K562 (cell line): ENCODE results near the gene HLCS. TPM values are rescaled to one million over a fixed set of nuclear protein-coding genes. Genes with fewer than 3 reads are reported as not detected.

Experiments used
- ATAC-seq: fragments of 200-7000 bp; cut with Tn5 transposase; 3 replicates; pipeline ENCODE4 v1.9.1; 2020; ENCODE audit warnings: moderate library complexity
- BruUV-seq: library from RNA; stranded (reverse); fragments of 400-500 nt; replicated peaks from 2 replicates; lab custom pipeline; 2021; lab: Mats Ljungman, UMichigan
- CTCF ChIA-PET: fragments of 300-600 bp; formaldehyde crosslinking; extraction: SDS; loops from one replicate; lab custom pipeline; 2021; ENCODE audit warnings: low intra/inter-chr PET ratio; lab: Yijun Ruan, JAX
- POLR2A ChIA-PET: fragments of 300-600, 350-650 bp; sonication (Branson Sonifier 250); formaldehyde crosslinking; extraction: SDS; loops from one replicate; lab custom pipeline; 2021; ENCODE audit warnings: antibody characterized with exemption, inconsistent platforms; lab: Yijun Ruan, JAX
- DNase-seq, 4 experiments: peaks; one replicate each; pipeline versions ENCODE4 v3.0.0 to v3.0.0-alpha.2; 2011 to 2018; ENCODE audit warnings: low spot score in 3 of 4, mixed read lengths in 3 of 4; ENCODE audit errors: extremely low read depth in 1 of 4
- FAIRE-seq: peaks from 2 replicates; lab custom pipeline; 2011; peaks lifted over from hg19 to GRCh38; lab: Jason Lieb, UNC
- H2AFZ ChIP-seq: 2 replicates; pipeline ENCODE4 v1.6.0; 2011; ENCODE audit warnings: low read depth, low read length, control low read depth, inconsistent platforms
- H3K27ac ChIP-seq: fragments of 200-600 bp; 3 replicates; pipeline ENCODE4 v1.8.0; 2011; ENCODE audit warnings: low read depth, mild to moderate bottlenecking, control low read depth, inconsistent platforms, low read length, moderate library complexity, mixed read lengths; ENCODE audit errors: extremely low read depth
- H3K27me3 ChIP-seq, 2 experiments: fragments of 300-600 bp in 1 of 2; 2 replicates in 1 of 2; 3 replicates in 1 of 2; pipeline versions ENCODE4 v1.6.0 to v1.8.0; 2011; ENCODE audit warnings: inconsistent platforms in 2 of 2, low read length in 2 of 2, mild to moderate bottlenecking in 1 of 2, mixed read lengths in 1 of 2, moderate library complexity in 1 of 2; ENCODE audit not compliant: control insufficient read depth in 2 of 2, insufficient read depth in 2 of 2
- H3K36me3 ChIP-seq: fragments of 300-600 bp; 3 replicates; pipeline ENCODE4 v1.8.0; 2011; ENCODE audit warnings: mild to moderate bottlenecking, low read length, inconsistent platforms; ENCODE audit not compliant: control insufficient read depth, insufficient read depth
- H3K4me1 ChIP-seq, 2 experiments: fragments of 200-600 bp in 1 of 2; replicated peaks in 1 of 2; 2 replicates in 1 of 2; 3 replicates in 1 of 2; pipeline versions ENCODE4 v1.5.1 to v1.8.0; 2011; ENCODE audit warnings: inconsistent platforms in 2 of 2, low read length in 2 of 2, mild to moderate bottlenecking in 1 of 2, mixed read lengths in 1 of 2, moderate library complexity in 1 of 2; ENCODE audit not compliant: control insufficient read depth in 2 of 2, insufficient read depth in 2 of 2
- H3K4me2 ChIP-seq: 2 replicates; pipeline ENCODE4 v1.6.1; 2011; ENCODE audit warnings: low read length, control low read depth, inconsistent platforms, mixed read lengths; ENCODE audit not compliant: insufficient read depth
- H3K4me3 ChIP-seq: fragments of 200-600 bp; sonication (generic), shearing (Covaris generic); 2 replicates; pipeline ENCODE4 v1.5.1; 2016; ENCODE audit warnings: control low read depth, inconsistent platforms
- H3K79me2 ChIP-seq: fragments of 200-600 bp; 3 replicates; pipeline ENCODE4 v1.8.0; 2011; ENCODE audit warnings: low read length, inconsistent platforms; ENCODE audit not compliant: control insufficient read depth, insufficient read depth
- H3K9ac ChIP-seq, 2 experiments: 2 replicates each; pipeline versions ENCODE4 v1.6.0 to v1.6.1; 2011; ENCODE audit warnings: low read depth in 2 of 2, low read length in 2 of 2, control low read depth in 1 of 2, inconsistent platforms in 1 of 2, mild to moderate bottlenecking in 1 of 2, mixed read lengths in 1 of 2; ENCODE audit not compliant: insufficient read depth in 1 of 2
- H3K9me1 ChIP-seq: one replicate; pipeline ENCODE4 v1.6.0; 2011; ENCODE audit warnings: inconsistent platforms, mild to moderate bottlenecking, low read length, moderate library complexity; ENCODE audit not compliant: control insufficient read depth, insufficient read depth
- H3K9me3 ChIP-seq: replicated peaks from 2 replicates; pipeline ENCODE4 v1.5.1; 2011; ENCODE audit warnings: low read depth, low read length, inconsistent platforms; ENCODE audit not compliant: control insufficient read depth, insufficient read depth
- H4K20me1 ChIP-seq: replicated peaks from 2 replicates; pipeline ENCODE4 v1.6.1; 2011; ENCODE audit warnings: low read length, inconsistent platforms, mixed read lengths; ENCODE audit not compliant: control insufficient read depth, insufficient read depth
- CCNT2 ChIP-seq: IDR thresholded peaks from 2 replicates; pipeline ENCODE4 v1.6.1; 2011; ENCODE audit warnings: borderline replicate concordance, low read depth, mild to moderate bottlenecking, moderate library complexity, mixed read lengths, low read length; ENCODE audit not compliant: insufficient read length; ENCODE audit errors: extremely low read depth
- E2F3 ChIP-seq: fragments of 250-450 bp; sonication (Bioruptor Pico); IDR thresholded peaks from 2 replicates; pipeline ENCODE4 v1.4.0; 2020; ENCODE audit warnings: mild to moderate bottlenecking
- HDAC6 ChIP-seq: IDR thresholded peaks from 2 replicates; pipeline ENCODE4 v1.6.1; 2012; ENCODE audit warnings: low read depth, mild to moderate bottlenecking, control low read depth, inconsistent platforms, low read length, moderate library complexity
- HLTF ChIP-seq: fragments of 450-650 bp; IDR thresholded peaks from 2 replicates; pipeline ENCODE4 v1.6.1; 2016
- JUN ChIP-seq, 2 experiments: sonication (generic) in 1 of 2; formaldehyde crosslinking in 1 of 2; IDR thresholded peaks; 2 replicates each; pipeline versions ENCODE4 v1.6.1 to v1.8.0; 2012 to 2022; ENCODE audit warnings: borderline replicate concordance in 2 of 2, mild to moderate bottlenecking in 2 of 2, improper control_type of control experiment in 1 of 2, low read depth in 1 of 2, low read length in 1 of 2, missing genetic modification reagents in 1 of 2
- KLF13 ChIP-seq: fragments of 450-650 bp; IDR thresholded peaks from 2 replicates; pipeline ENCODE4 v1.6.1; 2016; ENCODE audit warnings: missing genetic modification characterization, low read depth, mild to moderate bottlenecking, missing compliant biosample characterization, moderate library complexity, borderline replicate concordance
- MAZ ChIP-seq, 2 experiments: fragments of 450-650 bp in 1 of 2; sonication (generic) in 1 of 2; formaldehyde crosslinking; IDR thresholded peaks in 1 of 2; conservative IDR thresholded peaks in 1 of 2; 2 replicates each; pipeline versions ENCODE4 v1.4.0 to v1.5.0; 2020; ENCODE audit warnings: mild to moderate bottlenecking in 1 of 2, missing genetic modification reagents in 1 of 2
- NCOR1 ChIP-seq: fragments of 450-650 bp; IDR thresholded peaks from 2 replicates; pipeline ENCODE4 v1.6.1; 2016; ENCODE audit warnings: mild to moderate bottlenecking, moderate library complexity
- POU5F1 ChIP-seq: fragments of 150-350 bp; IDR thresholded peaks from 2 replicates; pipeline ENCODE4 v1.6.1; 2014; ENCODE audit warnings: borderline replicate concordance, low read length, low read depth, mild to moderate bottlenecking; ENCODE audit not compliant: partially characterized antibody
- RFX7 ChIP-seq: fragments of 250-450 bp; sonication (Bioruptor Pico); IDR thresholded peaks from 2 replicates; pipeline ENCODE4 v1.5.1; 2021; ENCODE audit warnings: mild to moderate bottlenecking
- SUPT5H ChIP-seq: fragments of 450-650 bp; IDR thresholded peaks from 2 replicates; pipeline ENCODE4 v1.6.1; 2016
- TEAD4 ChIP-seq, 2 experiments: sonication (generic) in 1 of 2; formaldehyde crosslinking in 1 of 2; IDR thresholded peaks; 2 replicates each; pipeline versions ENCODE4 v1.6.1 to v1.8.0; 2012 to 2022; ENCODE audit warnings: borderline replicate concordance in 1 of 2, inconsistent platforms in 1 of 2, low read length in 1 of 2, mild to moderate bottlenecking in 1 of 2, missing genetic modification reagents in 1 of 2
- TGIF2 ChIP-seq: sonication (generic); formaldehyde crosslinking; IDR thresholded peaks from 2 replicates; pipeline ENCODE4 v1.8.1; 2022; ENCODE audit warnings: mild to moderate bottlenecking, missing genetic modification reagents, moderate library complexity
- USF2 ChIP-seq: sonication (generic); formaldehyde crosslinking; IDR thresholded peaks from 2 replicates; pipeline ENCODE4 v1.5.0; 2020; ENCODE audit warnings: missing genetic modification reagents
- ZNF184 ChIP-seq: sonication (generic); formaldehyde crosslinking; IDR thresholded peaks from 2 replicates; pipeline ENCODE4 v1.5.0; 2020; ENCODE audit warnings: missing genetic modification reagents
- WGBS: fragments of 100-300 bp; shearing (Covaris generic); methylation state at CpG from one replicate; pipeline ENCODE4 v1.1.6; 2016; ENCODE audit warnings: low coverage, mixed read lengths; ENCODE audit not compliant: insufficient coverage; ENCODE audit errors: missing lambda C conversion rate; 5-methylcytosine and 5-hydroxymethylcytosine counted together
- in situ Hi-C: fragments of 300-500 bp; cut with MboI; formaldehyde crosslinking; loops from 4 replicates; pipeline ENCODE4 v1.15.0; 2018; ENCODE audit warnings: inconsistent platforms, mixed read lengths
- intact Hi-C: fragments of 100-400 bp; cut with micrococcal nuclease; formaldehyde crosslinking; loops from 2 replicates; pipeline ENCODE4 v1.14.2; 2022
- polyA plus RNA-seq, 8 experiments: library from polyadenylated mRNA; depleted of rRNA in 4 of 8; stranded (reverse) in 5 of 8; unstranded in 3 of 8; fragments of >200 nt; fragmentation: Nextera tagmentation in 2 of 8; fragmentation: Illumina TruSeq in 1 of 8; extraction: Ambion mirVana in 2 of 8; extraction: Trizol in 1 of 8; gene quantifications; 2 replicates each; pipeline versions ENCODE4 v1.2.1 to v1.2.3, GENCODE V29; 2011 to 2014; ENCODE audit warnings: inconsistent platforms in 1 of 8, missing spikeins in 1 of 8
- total RNA-seq, 7 experiments: library from RNA; depleted of rRNA in 6 of 7; stranded (reverse); fragments of >200 nt in 6 of 7; fragmentation: Illumina TruSeq in 2 of 7; extraction: Trizol in 2 of 7; gene quantifications; 2 replicates each; pipeline versions ENCODE4 v1.2.1 to v1.2.3, GENCODE V29; 2011 to 2021; ENCODE audit warnings: low replicate concordance in 1 of 7
- TF ChIP-seq, protein P1 (sequence below): fragments of 150-350 bp; conservative IDR thresholded peaks from 2 replicates; pipeline ENCODE4 v1.6.1; 2014; ENCODE audit warnings: low read length
- TF ChIP-seq, protein P2 (sequence below): fragments of 450-650 bp; formaldehyde crosslinking; conservative IDR thresholded peaks from 2 replicates; pipeline ENCODE4 v1.4.0; 2022; ENCODE audit warnings: mild to moderate bottlenecking, missing genetic modification characterization

The HLCS gene
- total and polyA plus RNA-seq, 9 of the 15 experiments (the other 6 are each of a cell fraction or from before 2014, with no cell fraction given) = 3.0 to 21.5 (median 17.1) TPM

DNA sequence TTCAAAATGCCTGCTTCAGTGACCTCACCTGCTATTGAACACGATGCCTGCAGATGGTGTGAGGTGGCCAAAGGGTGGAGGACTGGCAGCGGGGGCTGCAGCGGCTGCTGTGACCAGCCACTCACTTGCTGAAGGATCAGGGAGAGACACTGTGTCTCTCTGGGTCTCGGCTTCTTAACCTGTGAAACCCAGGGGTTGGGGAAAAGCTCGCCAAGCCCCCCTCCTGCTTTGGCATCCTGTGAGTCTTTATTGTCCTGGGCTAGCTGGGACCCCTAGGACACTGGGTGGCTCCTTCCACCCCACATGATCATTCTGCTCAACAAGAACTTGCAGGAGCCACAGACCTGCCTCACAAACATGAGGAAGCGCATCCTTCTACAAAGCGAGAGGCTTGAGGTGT, 154.7 kb downstream of the HLCS start (continued):
- TF ChIP-seq, protein P1, sequence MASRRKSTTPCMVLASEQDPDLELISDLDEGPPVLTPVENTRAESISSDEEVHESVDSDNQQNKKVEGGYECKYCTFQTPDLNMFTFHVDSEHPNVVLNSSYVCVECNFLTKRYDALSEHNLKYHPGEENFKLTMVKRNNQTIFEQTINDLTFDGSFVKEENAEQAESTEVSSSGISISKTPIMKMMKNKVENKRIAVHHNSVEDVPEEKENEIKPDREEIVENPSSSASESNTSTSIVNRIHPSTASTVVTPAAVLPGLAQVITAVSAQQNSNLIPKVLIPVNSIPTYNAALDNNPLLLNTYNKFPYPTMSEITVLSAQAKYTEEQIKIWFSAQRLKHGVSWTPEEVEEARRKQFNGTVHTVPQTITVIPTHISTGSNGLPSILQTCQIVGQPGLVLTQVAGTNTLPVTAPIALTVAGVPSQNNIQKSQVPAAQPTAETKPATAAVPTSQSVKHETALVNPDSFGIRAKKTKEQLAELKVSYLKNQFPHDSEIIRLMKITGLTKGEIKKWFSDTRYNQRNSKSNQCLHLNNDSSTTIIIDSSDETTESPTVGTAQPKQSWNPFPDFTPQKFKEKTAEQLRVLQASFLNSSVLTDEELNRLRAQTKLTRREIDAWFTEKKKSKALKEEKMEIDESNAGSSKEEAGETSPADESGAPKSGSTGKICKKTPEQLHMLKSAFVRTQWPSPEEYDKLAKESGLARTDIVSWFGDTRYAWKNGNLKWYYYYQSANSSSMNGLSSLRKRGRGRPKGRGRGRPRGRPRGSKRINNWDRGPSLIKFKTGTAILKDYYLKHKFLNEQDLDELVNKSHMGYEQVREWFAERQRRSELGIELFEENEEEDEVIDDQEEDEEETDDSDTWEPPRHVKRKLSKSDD = no peak
- no peak for TF ChIP-seq NCOR1
- TF ChIP-seq, protein P2, sequence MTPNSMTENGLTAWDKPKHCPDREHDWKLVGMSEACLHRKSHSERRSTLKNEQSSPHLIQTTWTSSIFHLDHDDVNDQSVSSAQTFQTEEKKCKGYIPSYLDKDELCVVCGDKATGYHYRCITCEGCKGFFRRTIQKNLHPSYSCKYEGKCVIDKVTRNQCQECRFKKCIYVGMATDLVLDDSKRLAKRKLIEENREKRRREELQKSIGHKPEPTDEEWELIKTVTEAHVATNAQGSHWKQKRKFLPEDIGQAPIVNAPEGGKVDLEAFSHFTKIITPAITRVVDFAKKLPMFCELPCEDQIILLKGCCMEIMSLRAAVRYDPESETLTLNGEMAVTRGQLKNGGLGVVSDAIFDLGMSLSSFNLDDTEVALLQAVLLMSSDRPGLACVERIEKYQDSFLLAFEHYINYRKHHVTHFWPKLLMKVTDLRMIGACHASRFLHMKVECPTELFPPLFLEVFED (CRISPR knock-in tag) = no peak
- no peak for TF ChIP-seq SUPT5H
- TF ChIP-seq, all 486 proteins: peak for 0

- Histone ChIP-seq H3K27me3 (no peaks in the 10 kb centered on the region), H3K4me1 (no peaks in the 10 kb centered on the region), H3K79me2 (no peaks in the 10 kb centered on the region), H3K4me2 (no peak overlapping the region), H3K27ac (no peak overlapping the region), H4K20me1 (no peaks in the 10 kb centered on the region), H3K9me1 (no peaks in the 10 kb centered on the region), H3K9ac (no peak overlapping the region), H2AFZ (no peak overlapping the region), H3K4me3 (no peak overlapping the region), H3K36me3 (no peaks in the 10 kb centered on the region), H3K9me3 (no peaks in the 10 kb centered on the region)
- in situ Hi-C loops (no loop called here), intact Hi-C loops (no loop called here)
- ATAC-seq (no peak), DNase-seq (no peak), FAIRE-seq (no peak)
- ChIA-PET POLR2A (interaction anchor here (1.1 kb wide), 1 partner anchor 13 kb away, joined by 5 read pairs; no protein-coding TSS in a partner anchor), CTCF (no interaction called here)
- 48% methylated on average over 2 of the region's 2 CpGs for WGBS
- BruUV-seq = no TSS peak
- no peak for TF ChIP-seq HDAC6
- TF ChIP-seq E2F3 = no peak
- TF ChIP-seq USF2 = no peak
- TF ChIP-seq MAZ (CRISPR knock-in tag; conservative IDR thresholded peaks at IDR 0.05 in 1 of 2, IDR thresholded peaks at IDR 0.05 in 1 of 2) = no peak
- TF ChIP-seq TGIF2 = no peak
- TF ChIP-seq TEAD4 (IDR thresholded peaks at IDR 0.05; ENCODE audit: low read length) = no peak
- TF ChIP-seq TEAD4 (CRISPR knock-in tag; IDR thresholded peaks at IDR 0.05; ENCODE audit: borderline replicate concordance) = no peak
- no peak for TF ChIP-seq HLTF
- TF ChIP-seq RFX7 (CRISPR knock-in tag) = no peak
- TF ChIP-seq POU5F1 = no peak
- TF ChIP-seq CCNT2 = no peak
- TF ChIP-seq JUN (IDR thresholded peaks at IDR 0.05; ENCODE audit: borderline replicate concordance, low read depth, low read length) = no peak
- TF ChIP-seq JUN (CRISPR knock-in tag; IDR thresholded peaks at IDR 0.05; ENCODE audit: borderline replicate concordance) = no peak
- TF ChIP-seq KLF13 (tag) = no peak
- TF ChIP-seq ZNF184 (CRISPR knock-in tag) = no peak
These were observed 156.0 kb downstream of the HLCS start for GRCh38 chr21:36810443-36810842.
